Stimulated activated CD8-positive, alpha-beta memory T cell treated with anti-CD3 and anti-CD28 coated beads, Interleukin-4, amount 100 ng/mL, for 4 hours (primary cell): ENCODE results near the gene BOC.

Source experiments
- DNase-seq, 2 donors: peaks; one replicate each; pipeline ENCODE4 v3.0.0-alpha.2; 2020; ENCODE audit warnings: low read depth in 2 of 2, low spot score in 1 of 2

The BOC gene

DNA sequence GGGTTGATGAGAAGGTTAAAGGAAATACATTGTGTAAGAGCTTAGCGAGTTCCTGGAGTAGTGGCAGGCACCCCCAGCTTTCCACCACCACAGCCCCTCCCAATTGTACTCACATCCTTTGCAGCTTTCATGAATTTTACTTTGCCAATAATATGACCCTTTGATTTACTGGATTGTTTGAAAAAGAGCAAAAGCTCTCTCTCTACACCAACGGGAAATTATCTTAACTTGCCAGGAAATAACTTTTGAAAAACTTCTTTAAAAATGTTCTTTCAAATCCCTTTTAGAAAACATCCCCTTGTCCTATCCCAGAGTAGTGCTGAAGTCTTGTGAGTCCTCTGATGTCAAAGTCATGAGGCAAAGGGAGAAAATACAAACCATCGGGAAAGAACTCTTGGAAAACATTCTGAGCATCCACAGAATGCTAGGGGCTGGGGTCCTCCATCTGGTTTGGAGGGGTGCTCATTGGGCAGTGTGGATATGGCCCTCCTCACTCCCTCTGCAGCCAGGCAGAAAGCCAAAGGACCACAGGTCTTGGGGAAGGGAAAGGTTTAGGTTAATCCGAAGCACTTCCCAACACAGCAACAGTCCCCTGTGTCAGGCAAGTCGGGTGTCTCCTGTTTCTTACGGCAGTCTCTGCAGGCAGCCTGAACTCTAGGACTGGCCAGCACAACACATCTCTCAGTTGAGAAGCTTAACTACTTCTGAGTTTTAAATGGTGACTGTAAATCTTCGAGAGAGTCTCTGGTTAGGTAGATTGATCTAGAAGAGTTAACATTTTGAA is 36.5 kb downstream of the BOC start:
- no peak for DNase-seq

DNA sequence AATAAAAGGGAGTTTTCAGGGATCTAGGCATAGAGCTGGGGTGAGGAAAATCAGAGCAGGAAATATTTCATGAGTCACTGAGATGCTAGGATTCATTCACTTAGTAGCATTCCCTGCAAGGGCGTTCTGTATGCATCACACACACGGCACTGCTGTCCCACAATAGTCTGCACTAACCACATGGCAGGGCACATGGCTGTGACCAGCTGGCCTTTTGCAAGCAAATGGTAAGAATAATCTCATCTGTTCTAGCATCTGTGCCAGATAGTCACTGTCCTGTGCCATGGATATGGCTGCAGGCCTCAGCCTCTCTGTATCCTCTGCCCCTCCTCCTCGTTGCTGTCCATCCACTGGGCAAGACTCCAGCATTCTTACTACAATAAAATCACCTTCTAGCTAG is 37.8 kb downstream of the BOC start:
- DNase-seq, result no peak

DNA sequence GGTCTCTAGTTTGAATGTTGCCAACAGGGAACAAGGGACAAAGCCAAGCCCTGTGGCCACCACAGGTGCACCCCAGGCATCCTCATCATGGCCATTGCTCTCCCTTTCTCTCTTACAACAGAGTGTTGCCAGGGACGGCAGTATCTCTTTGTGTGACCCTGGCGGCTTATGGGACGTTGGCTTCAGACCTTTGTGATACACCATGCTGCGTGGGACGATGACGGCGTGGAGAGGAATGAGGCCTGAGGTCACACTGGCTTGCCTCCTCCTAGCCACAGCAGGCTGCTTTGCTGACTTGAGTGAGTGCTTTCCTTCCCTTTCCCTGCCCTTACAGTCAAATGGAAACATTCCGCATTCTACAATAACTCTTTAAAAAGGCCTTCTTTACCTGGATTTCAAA is 38.2 kb downstream of the BOC start:
- DNase-seq, result no peak

DNA sequence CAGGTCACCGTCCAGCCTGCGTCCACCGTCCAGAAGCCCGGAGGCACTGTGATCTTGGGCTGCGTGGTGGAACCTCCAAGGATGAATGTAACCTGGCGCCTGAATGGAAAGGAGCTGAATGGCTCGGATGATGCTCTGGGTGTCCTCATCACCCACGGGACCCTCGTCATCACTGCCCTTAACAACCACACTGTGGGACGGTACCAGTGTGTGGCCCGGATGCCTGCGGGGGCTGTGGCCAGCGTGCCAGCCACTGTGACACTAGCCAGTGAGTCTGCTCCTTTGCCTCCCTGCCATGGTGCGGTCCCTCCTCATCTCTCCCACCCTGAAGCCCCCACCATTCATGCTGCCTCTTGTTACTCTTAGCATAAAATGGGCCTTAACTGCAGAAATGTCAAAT is 39.2 kb downstream of the BOC start:
- no peak for DNase-seq

DNA sequence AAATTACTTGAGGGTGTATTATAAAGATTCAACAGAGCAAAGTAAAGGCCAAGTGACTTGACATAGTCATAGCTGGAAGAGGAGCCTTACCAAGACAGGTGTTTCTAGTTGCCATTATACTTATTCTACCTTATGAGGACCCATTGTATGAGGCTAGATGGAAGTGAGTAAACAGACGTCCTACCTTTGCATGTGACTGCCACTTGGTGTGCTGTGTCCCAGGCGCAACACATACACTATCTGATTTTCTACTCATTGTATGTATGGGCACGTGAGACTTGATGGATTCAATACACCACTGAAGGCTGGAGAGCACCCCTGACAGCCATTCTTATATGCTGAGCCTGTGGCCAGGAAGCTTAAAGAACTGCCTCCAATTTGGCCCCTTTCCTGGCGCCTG is 40.5 kb downstream of the BOC start:
- DNase-seq, result no peak

DNA sequence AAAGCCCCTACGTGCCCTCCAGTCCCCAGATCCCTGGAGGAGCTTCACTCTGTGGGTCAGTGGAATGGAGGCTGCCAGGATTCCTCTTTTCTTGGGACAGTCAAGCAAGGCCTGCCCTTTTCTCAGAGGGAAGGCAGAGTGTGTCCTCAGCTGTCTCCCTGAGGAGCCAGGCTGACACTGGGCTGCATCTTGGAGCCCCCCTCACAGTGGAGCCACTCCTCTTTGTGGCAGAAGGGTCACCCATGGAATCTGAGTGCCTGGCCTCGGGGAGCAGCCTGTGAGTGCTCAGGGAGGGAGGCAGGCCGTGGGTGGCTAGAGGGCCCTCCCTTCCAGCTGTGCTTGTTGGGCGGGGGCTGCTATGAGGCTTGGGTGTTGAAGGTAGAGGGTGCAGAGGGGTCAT is 41.2 kb downstream of the BOC start:
- DNase-seq, result no peak

DNA sequence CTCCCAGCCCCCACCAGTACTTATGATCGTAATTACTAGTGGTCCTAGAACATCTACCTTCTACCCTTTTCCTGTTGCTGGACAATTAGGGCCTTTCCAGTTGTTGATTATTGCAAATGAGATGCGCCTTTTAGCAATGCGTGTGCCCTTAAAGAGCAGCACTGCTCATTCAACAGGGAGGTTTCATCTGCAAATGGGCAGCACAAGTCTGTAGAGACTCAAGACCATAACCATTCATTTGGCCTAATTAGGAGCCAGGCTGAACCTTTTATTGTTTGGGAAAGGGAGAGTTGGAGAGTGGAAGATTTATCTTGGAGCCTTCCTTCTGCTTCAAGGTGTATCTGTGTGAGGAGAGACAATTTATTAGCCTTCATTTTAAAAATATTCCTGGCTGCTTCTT is 42.3 kb downstream of the BOC start:
- no peak for DNase-seq

DNA sequence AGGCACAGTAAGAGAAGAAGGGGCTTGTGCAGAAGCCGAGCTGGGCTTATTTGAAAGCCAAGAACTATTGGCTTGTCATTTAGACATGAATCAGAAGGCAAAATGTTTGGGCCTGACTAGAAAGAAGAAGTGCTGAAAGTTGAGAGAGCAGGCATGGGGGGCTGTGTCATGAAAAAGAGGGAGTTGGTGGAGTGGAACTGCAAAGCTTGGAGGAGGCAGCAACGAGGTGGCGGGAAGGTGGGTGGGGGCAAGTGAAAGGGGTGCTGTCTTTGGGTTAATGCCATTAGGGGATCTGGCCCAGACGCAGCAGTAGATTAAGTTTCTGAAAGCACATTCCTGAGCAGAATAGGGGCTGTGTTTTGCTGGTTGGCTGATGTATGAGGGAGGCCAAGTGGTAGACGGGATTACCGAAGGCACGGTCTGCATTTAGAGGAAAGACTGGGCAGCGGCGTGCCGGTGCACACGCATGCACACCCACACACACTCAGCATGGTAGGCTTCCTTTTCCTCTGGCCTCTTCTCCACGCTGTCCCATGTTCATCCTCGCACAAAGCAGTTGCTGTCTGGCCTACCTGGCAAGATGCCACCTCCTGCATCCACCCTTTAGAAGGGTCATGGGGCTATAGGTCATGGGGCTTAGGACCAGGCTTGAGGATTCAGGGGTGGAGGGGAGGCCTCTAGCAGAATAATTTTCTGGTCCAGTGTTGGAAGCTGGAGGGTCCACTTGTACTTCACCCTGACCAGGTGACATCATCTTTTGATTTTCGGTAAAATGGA is 43.0 kb downstream of the BOC start:
- no peak for DNase-seq

DNA sequence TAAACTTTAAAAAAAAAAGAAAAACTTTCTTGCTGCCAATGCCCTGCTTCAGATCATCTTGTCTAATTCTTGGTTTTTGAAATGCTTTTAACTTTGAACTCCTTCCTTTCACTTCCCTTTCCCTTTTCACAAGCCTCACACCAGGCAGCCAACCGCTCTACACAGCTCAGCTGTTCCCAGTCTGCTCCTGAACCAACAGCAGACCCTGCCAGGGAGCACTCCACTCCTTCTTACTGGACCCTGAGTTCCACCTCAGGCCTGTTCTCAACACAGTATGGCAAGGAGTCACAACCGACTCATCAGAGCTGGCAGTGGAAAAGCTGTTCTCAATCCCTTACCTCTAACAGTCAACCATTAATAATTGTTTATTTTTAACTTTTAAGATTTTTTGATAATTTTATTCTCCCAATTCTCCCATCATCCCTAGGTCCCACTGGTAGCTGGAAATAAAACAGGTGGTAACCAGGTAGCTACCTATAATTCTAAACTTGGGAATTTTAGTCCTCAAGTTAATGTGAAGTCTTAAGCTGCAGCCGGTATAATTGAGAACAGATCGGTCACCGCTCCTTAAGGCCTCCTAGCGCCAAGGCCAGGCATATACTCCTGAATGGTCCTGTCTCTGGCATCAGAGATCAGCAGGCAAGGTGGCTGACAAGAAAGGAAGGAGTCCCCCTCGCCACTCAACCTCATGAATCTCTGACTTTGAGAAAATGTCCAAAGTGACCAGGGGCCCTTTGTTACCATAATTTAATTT is 43.9 kb downstream of the BOC start:
- DNase-seq, result no peak

DNA sequence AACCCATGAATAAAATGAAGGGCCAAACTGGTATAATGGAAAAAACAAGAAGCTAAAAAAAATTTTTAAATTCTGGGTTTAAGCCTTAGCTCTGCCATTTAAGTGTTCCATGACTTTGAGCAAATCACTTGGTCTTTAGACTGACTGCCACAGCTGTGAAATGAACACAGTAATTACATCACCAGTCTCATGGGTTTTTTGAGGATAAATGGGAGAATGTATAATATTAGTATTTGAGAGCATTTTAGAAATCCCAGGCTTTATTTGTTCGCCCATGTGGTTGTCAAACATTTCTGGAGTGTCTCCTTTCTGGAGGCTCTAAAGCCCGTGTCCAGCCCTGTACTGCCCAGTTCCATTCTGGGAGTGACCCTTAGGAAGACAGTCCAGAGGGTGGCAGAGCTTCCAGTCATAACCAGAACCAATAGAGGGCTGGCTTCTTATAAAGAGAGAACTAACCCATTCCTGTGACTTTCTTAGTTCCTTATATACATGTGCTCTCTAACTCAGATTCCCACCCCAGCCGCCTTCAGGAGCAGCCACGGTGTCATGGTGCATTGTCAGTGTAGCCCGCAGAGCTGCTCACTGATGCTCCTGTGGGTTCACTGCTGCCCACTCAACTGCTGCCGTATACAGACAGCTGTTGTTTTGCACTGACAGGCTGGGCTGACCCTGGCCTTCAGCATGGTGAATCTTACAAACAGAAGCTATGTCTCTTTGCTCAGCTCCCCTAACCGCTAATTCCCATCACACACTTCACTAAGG is 44.7 kb downstream of the BOC start:
- no peak for DNase-seq

DNA sequence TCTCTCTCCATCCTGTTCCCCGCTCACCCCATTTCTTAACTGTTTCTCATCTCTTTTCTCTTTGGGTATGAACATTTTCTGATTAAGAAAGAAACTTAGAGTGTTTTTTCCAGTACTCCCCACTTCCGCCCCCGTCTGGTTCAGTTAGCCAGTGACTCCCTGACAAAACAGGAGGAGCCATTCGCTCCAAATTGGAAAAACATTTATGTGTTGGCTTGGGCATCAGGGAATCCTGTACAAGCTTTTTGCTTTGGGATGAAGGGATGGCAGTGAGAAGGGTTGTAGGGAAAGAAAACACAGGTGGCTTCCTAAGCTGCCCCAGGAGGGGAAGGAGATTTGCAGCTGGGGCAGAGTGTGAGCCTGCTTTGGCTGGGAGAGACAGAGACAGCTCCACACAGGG is 47.0 kb downstream of the BOC start:
- no peak for DNase-seq

DNA sequence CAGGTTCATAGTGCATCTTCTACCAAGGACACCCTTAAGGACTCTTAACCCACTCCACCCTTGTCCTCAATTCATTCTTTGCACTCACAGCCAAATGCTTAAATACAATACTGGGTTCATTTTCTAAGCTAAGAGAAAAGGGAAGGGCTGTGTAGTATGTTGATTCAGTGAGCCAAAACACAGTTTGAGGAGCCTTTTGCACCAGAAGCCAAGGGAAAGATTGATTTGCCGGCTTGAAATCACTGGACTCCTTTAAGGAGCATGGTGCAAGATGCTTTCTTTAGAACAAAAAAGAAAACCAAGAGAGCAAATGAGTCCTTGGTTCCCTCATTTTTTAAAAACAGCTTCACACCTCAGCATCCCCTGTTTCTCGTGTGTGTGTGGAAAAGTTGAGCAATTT is 47.8 kb downstream of the BOC start:
- no peak for DNase-seq

DNA sequence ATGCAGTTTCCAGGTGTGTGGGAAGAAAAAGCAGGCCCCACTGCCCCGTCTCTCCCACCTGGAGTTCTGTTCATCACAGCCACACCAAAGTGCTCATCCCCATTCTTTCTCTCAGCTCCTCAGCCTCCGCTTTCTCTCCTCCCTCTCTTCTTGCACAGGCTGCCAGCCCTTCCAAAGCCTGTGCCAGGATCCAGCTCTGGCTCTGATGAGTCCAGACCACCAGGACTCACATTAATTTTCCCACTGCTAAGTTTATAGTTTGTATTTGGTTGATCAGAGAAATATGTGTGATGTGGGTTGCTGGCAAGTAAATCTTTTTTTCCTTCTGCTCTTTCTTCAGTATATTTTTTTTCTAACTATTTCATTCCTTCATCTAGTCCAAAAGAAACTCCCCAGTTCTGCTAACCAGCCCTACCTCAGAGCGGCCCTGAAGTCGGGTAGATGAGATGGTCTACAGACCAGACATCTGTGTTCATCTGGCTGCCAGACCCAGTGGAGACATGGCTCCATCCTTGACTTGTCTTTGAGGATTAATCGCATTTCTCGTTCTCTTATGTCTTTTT is 49.8 kb downstream of the BOC start:
- DNase-seq, result no peak

DNA sequence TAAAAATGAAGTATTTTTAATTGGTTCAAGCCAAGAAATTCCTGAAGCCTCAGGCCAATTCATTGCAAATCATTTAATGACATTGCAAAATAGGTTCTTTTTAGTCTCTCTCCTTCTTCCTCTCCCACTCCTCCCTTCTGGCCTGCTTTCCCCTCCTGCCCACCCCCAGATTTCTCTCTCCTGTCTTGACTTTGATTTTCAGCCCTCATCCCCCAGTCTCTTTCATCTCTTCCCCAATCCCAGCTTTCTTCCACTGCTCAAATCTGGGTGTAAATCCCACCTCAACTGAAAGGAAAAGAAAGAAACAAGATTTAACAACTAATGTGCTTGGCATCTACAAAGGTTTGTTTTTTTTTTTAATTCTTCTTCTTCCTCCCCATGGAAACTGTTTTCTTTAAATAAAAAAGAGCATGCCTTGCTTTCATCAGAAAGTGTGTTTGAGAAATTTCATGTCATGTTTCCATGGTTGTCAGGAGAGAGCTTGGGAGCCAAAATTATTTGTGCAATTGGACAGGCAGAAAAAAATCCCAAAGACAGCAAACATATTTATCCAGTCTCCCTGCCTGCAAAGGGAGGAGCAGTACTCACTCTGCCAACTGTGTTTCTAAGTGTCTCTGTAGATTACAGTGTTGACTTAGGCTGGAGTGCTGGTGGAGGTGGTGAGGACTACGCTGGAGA is 50.4 kb downstream of the BOC start:
- DNase-seq, result no peak

DNA sequence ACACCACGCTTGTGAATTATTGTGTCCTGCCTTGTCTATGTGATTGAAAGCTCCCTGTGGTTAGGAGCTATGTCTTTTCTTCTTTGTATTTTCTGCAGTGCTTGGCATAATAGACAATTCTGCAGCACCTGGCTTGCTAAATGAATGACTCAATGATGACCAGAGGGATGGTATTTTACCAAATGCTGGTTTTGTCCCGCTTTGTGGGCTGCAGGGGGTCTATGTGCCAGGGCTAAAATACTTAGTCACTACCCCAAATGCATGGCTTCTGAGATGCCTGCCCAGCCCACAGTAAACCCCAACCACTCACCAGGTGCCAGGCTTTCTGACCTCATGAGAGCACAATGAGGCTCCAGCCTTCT is 50.9 kb downstream of the BOC start:
- DNase-seq, result no peak

DNA sequence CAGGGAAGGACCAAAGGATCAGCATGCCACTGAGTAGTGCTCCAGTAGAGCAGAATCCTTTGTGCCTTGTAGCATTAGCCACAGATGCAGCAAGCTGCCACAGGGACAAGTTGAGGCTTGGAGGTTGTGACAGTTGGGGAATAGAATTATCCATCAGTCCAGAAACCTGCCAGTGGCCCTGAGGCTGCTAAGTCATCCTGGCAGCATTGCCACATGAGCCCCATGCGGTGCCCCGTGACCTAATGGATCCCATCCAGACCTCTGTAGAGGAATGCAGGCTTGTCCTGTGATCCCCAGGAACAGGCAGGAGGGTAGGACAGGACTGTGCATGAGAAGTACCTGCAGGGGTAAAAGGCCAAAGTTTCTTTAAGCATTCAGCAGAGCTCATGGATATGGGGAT is 51.7 kb downstream of the BOC start:
- DNase-seq, result no peak

DNA sequence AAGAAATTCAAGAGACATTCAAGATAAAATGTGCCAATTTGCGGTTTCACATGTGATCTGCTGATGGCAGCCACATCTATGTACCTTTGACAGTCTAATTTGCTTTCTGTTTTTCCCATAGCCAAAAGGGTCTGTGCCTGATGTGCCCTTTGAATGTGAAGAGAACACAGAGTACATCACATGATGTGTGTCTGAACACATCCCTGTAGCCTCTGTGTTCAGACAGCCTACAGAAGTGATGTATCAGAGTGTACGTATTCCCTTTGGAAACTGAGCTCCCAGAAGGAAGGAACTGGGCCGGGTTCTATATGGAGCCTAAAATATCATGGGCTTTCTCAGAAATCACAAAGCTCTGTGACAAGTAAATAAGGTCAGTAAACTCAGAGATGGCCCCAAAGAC is 52.4 kb downstream of the BOC start:
- no peak for DNase-seq

DNA sequence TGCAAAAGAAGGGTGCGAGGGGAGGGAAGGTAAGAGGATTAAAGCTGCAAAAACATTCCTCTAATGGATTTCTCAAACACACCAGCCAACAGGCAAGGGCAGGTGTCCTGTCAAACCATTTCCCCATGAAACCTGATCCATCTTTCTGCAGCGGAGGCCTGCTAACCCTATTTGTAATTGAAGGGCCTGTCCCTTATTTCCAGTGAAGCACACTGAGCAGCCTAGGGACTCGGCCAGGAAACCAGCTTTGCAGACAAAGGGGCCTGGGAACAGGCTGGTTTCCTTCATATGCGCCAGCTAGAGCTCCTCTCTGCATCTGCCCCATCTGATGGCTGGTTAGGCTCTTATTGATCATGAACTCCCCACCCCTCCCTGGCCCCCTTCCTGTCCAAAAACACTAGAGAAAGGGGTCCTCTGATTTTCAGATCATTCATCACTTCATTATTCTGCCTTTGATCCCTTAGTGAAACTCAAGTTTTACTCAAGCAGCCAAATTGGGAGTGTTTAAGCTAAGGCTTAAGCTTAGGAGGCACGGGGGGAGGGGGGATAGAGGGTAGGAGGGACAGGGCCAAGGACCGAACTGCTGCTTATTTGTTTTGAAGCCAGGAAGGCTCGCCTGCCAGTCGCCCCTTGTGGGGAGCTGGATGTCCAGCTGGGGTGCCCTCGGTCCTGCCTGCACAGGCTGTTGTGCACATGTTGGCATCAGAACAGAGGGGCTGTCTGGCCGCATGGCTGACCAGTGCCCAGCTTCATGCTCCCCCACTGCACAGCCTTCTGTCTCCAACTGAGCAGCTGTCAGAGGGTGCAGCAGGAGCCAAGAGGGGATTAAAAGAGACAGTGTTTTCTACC is 53.1 kb downstream of the BOC start:
- DNase-seq, result no peak

DNA sequence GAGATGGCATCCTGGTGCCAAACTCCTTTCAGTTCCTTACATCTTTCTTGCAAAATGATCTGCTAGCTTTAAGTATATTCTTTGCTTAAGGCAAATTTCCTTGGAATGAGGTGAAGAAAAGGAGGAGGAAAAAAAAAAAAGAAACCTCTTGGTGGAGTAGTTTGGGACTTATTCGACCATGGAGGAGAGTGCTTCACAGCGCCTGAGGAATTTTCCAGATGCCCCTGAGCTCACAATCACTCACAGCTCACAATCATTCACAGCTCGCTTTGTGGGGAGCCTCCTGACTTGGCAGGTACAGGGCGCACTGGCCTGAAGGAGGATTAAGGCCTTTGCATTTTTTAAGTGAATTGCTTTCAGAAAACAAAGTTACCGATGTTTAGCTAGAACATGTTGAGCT is 53.9 kb downstream of the BOC start:
- DNase-seq, result no peak

DNA sequence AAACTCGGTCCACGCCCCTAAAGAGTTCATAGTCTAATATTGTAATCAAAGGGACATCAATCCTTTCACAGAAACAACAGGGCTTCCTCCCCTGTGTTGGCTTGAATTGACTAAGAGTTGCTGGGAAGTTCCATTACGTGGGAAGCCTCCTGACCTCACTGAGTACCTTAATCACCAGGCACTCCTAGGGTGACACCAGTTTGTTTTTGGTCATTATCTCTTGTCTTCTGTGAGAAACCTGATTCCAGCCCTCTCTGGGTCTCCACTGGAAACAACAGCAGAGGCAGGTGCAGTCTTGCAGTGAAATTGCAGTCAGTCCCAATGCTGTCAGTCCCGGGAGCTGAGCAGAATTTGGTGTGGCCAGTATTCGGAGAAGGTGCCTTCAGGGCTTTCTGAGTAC is 55.4 kb downstream of the BOC start:
- no peak for DNase-seq
